ENCODE measurements around the gene AKR1E2.

AKR1E2 gene

GRCh38 chr10:4825868-4826791 lies at the start of gene AKR1E2:
Gene AKR1E2, plus strand, starts transcription at chr10:4826207. Its CDS starts 118 bp downstream, at chr10:4826325.
- no peak for DNase-seq

- no peak for DNase-seq
Observed at GRCh38 chr10:4776234-4776638, 49.8 kb upstream of the AKR1E2 start.

GRCh38 chr10:4778761-4779160 lies 47.2 kb upstream of the AKR1E2 start:
- DNase-seq, result no peak

- no peak for DNase-seq
Observed at GRCh38 chr10:4780091-4780490, 45.9 kb upstream of the AKR1E2 start.

GRCh38 chr10:4780782-4781181 lies 45.2 kb upstream of the AKR1E2 start:
- DNase-seq, result no peak

- DNase-seq, result no peak
Observed at GRCh38 chr10:4781955-4782354, 44.1 kb upstream of the AKR1E2 start.

GRCh38 chr10:4784667-4785333 lies 41.2 kb upstream of the AKR1E2 start:
- DNase-seq, result peak; percentile 34

GRCh38 chr10:4786043-4786839 lies 39.8 kb upstream of the AKR1E2 start:
- no peak for DNase-seq

GRCh38 chr10:4790045-4790444 lies 36.0 kb upstream of the AKR1E2 start:
- no peak for DNase-seq

GRCh38 chr10:4790922-4791321 lies 35.1 kb upstream of the AKR1E2 start:
- DNase-seq, result no peak

- DNase-seq, result no peak
Observed at GRCh38 chr10:4792381-4792780, 33.6 kb upstream of the AKR1E2 start.

GRCh38 chr10:4801405-4801804 lies 24.6 kb upstream of the AKR1E2 start:
- DNase-seq, result no peak

- DNase-seq, result no peak
Observed at GRCh38 chr10:4802711-4803487, 23.1 kb upstream of the AKR1E2 start.

GRCh38 chr10:4803822-4804221 lies 22.2 kb upstream of the AKR1E2 start:
- DNase-seq, result no peak

- no peak for DNase-seq
Observed at GRCh38 chr10:4804465-4804864, 21.5 kb upstream of the AKR1E2 start.

GRCh38 chr10:4806534-4806933 lies 19.5 kb upstream of the AKR1E2 start:
- DNase-seq, result no peak

- DNase-seq, result no peak
Observed at GRCh38 chr10:4807761-4808507, 18.1 kb upstream of the AKR1E2 start.

- no peak for DNase-seq
Observed at GRCh38 chr10:4809156-4809555, 16.9 kb upstream of the AKR1E2 start.

GRCh38 chr10:4810092-4810491 lies 15.9 kb upstream of the AKR1E2 start:
- DNase-seq, result no peak

- DNase-seq, result no peak
Observed at GRCh38 chr10:4812046-4812445, 14.0 kb upstream of the AKR1E2 start.

GRCh38 chr10:4813023-4813422 lies 13.0 kb upstream of the AKR1E2 start:
- no peak for DNase-seq

- no peak for DNase-seq
Observed at GRCh38 chr10:4813496-4813895, 12.5 kb upstream of the AKR1E2 start.

All from NCI-H1048 (cell line).